HEK293 (cell line): ENCODE measurements around the gene PTGDR2.

Source experiments
- GLIS2 ChIP-seq: fragments of 450-650 bp; formaldehyde crosslinking; IDR thresholded peaks from 2 replicates; pipeline ENCODE4 v1.5.1; 2016; ENCODE audit warnings: missing biosample characterization, missing genetic modification characterization
- HIC1 ChIP-seq: fragments of 450-650 bp; formaldehyde crosslinking; IDR thresholded peaks from 2 replicates; pipeline ENCODE4 v1.5.1; 2016; ENCODE audit warnings: missing biosample characterization, missing genetic modification characterization
- KLF17 ChIP-seq: fragments of 450-650 bp; formaldehyde crosslinking; IDR thresholded peaks from 2 replicates; pipeline ENCODE4 v1.5.1; 2016; ENCODE audit warnings: missing biosample characterization, missing genetic modification characterization
- OSR2 ChIP-seq: fragments of 450-650 bp; formaldehyde crosslinking; IDR thresholded peaks from 2 replicates; pipeline ENCODE4 v1.5.1; 2016; ENCODE audit warnings: missing biosample characterization, missing genetic modification characterization
- REPIN1 ChIP-seq: fragments of 450-650 bp; formaldehyde crosslinking; IDR thresholded peaks from 2 replicates; pipeline ENCODE4 v1.5.1; 2017; ENCODE audit warnings: missing biosample characterization, missing genetic modification characterization, low read depth
- ZBTB10 ChIP-seq: fragments of 450-650 bp; formaldehyde crosslinking; IDR thresholded peaks from 2 replicates; pipeline ENCODE4 v1.5.1; 2016; ENCODE audit warnings: missing biosample characterization, missing genetic modification characterization
- ZNF10 ChIP-seq: fragments of 450-650 bp; formaldehyde crosslinking; IDR thresholded peaks from 2 replicates; pipeline ENCODE4 v1.5.1; 2017; ENCODE audit warnings: missing biosample characterization, missing genetic modification characterization
- ZNF114 ChIP-seq: fragments of 450-650 bp; formaldehyde crosslinking; IDR thresholded peaks from 2 replicates; pipeline ENCODE4 v1.5.0; 2017; ENCODE audit warnings: missing biosample characterization, missing genetic modification characterization
- ZNF138 ChIP-seq: fragments of 450-650 bp; formaldehyde crosslinking; IDR thresholded peaks from 2 replicates; pipeline ENCODE4 v1.5.1; 2016; ENCODE audit warnings: missing biosample characterization, missing genetic modification characterization, borderline replicate concordance
- ZNF148 ChIP-seq: fragments of 450-650 bp; formaldehyde crosslinking; IDR thresholded peaks from 2 replicates; pipeline ENCODE4 v1.5.0; 2017; ENCODE audit warnings: missing biosample characterization, missing genetic modification characterization, borderline replicate concordance
- ZNF221 ChIP-seq: fragments of 450-650 bp; formaldehyde crosslinking; IDR thresholded peaks from 2 replicates; pipeline ENCODE4 v1.5.1; 2017; ENCODE audit warnings: missing biosample characterization, missing genetic modification characterization, borderline replicate concordance
- ZNF248 ChIP-seq: fragments of 450-650 bp; formaldehyde crosslinking; IDR thresholded peaks from 2 replicates; pipeline ENCODE4 v1.5.1; 2017; ENCODE audit warnings: missing biosample characterization, missing genetic modification characterization
- ZNF26 ChIP-seq: fragments of 450-650 bp; formaldehyde crosslinking; IDR thresholded peaks from 2 replicates; pipeline ENCODE4 v1.5.1; 2016; ENCODE audit warnings: missing biosample characterization, missing genetic modification characterization
- ZNF292 ChIP-seq: fragments of 450-650 bp; formaldehyde crosslinking; IDR thresholded peaks from 2 replicates; pipeline ENCODE4 v1.5.1; 2016; ENCODE audit warnings: low read depth, missing biosample characterization, missing genetic modification characterization, borderline replicate concordance
- ZNF341 ChIP-seq: fragments of 450-650 bp; formaldehyde crosslinking; IDR thresholded peaks from 2 replicates; pipeline ENCODE4; 2016; ENCODE audit warnings: low read depth, missing biosample characterization, missing genetic modification characterization
- ZNF362 ChIP-seq: fragments of 450-650 bp; formaldehyde crosslinking; IDR thresholded peaks from 2 replicates; pipeline ENCODE4 v1.5.1; 2016; ENCODE audit warnings: missing biosample characterization, missing genetic modification characterization
- ZNF366 ChIP-seq: fragments of 450-650 bp; formaldehyde crosslinking; conservative IDR thresholded peaks from 2 replicates; pipeline ENCODE4 v1.5.1; 2016; ENCODE audit warnings: missing biosample characterization, missing genetic modification characterization
- ZNF423 ChIP-seq: fragments of 450-650 bp; formaldehyde crosslinking; IDR thresholded peaks from 2 replicates; pipeline ENCODE4 v1.5.1; 2016; ENCODE audit warnings: missing biosample characterization, missing genetic modification characterization
- ZNF544 ChIP-seq: fragments of 450-650 bp; formaldehyde crosslinking; IDR thresholded peaks from 2 replicates; pipeline ENCODE4 v1.5.0; 2017; ENCODE audit warnings: missing biosample characterization, missing genetic modification characterization
- ZNF701 ChIP-seq: fragments of 450-650 bp; formaldehyde crosslinking; IDR thresholded peaks from 2 replicates; pipeline ENCODE4 v1.5.1; 2016; ENCODE audit warnings: missing biosample characterization, missing genetic modification characterization
- ZNF768 ChIP-seq: fragments of 450-650 bp; formaldehyde crosslinking; IDR thresholded peaks from 2 replicates; pipeline ENCODE4 v1.5.1; 2018; ENCODE audit warnings: missing biosample characterization, mild to moderate bottlenecking, missing genetic modification characterization
- ZNF792 ChIP-seq: fragments of 450-650 bp; formaldehyde crosslinking; IDR thresholded peaks from 2 replicates; pipeline ENCODE4 v1.5.1; 2016; ENCODE audit warnings: missing biosample characterization, missing genetic modification characterization
- ZNF837 ChIP-seq: fragments of 450-650 bp; formaldehyde crosslinking; IDR thresholded peaks from 2 replicates; pipeline ENCODE4 v1.5.1; 2016; ENCODE audit warnings: missing biosample characterization, missing genetic modification characterization
- ZSCAN30 ChIP-seq: fragments of 450-650 bp; IDR thresholded peaks from 2 replicates; pipeline ENCODE4 v1.5.1; 2018; ENCODE audit warnings: missing biosample characterization, mild to moderate bottlenecking, missing genetic modification characterization, moderate library complexity

Gene PTGDR2

GRCh38 chr11:60841797-60842667, 13.7 kb downstream of the PTGDR2 start, which contains the start of gene CCDC86 (continued):
- TF ChIP-seq ZNF362 (tag by site-specific recombination) (no peak), ZNF26 (tag by site-specific recombination) (no peak), ZNF10 (tag by site-specific recombination) (no peak), ZNF138 (no peak), ZBTB10 (tag by site-specific recombination) (peak; percentile 88), ZNF792 (tag by site-specific recombination) (no peak), ZNF341 (tag by site-specific recombination) (peak; percentile 45), OSR2 (tag by site-specific recombination) (no peak), ZNF114 (tag by site-specific recombination) (no peak), KLF17 (peak; percentile 94), REPIN1 (no peak), ZNF837 (tag by site-specific recombination) (no peak), ZNF701 (tag by site-specific recombination) (no peak), ZNF768 (tag by site-specific recombination) (no peak), ZNF366 (tag by site-specific recombination) (no peak), HIC1 (tag by site-specific recombination) (no peak), ZSCAN30 (tag by site-specific recombination) (no peak), ZNF544 (tag by site-specific recombination) (no peak), ZNF292 (no peak), ZNF423 (tag by site-specific recombination) (no peak), ZNF148 (tag by site-specific recombination) (no peak), ZNF248 (tag by site-specific recombination) (no peak), ZNF221 (tag by site-specific recombination) (no peak), GLIS2 (tag by site-specific recombination) (no peak; the same call in none of the 2 replicates)
